M059J (cell line): ENCODE data around the gene CADPS2. TPM values are rescaled to one million over a fixed set of nuclear protein-coding genes. Genes with fewer than 3 reads are reported as not detected.

Experiments used
- DNase-seq: peaks from one replicate; pipeline ENCODE4 v3.0.0-alpha.2; 2012; ENCODE audit warnings: low read depth
- total RNA-seq: library from RNA; depleted of rRNA; stranded (reverse); fragments of >200 nt; shearing (Covaris generic); gene quantifications from 2 replicates; pipeline ENCODE4 v1.2.3, GENCODE V29; 2014

Gene CADPS2
- total RNA-seq, 1 experiment from 2014 or later: 11.8 TPM

- DNase-seq: no peak
Measured at GRCh38 chr7:122602800-122603199, 283.5 kb downstream of the CADPS2 start.

GRCh38 chr7:122600630-122601029, 285.6 kb downstream of the CADPS2 start:
- no peak for DNase-seq

- DNase-seq: no peak
Measured at GRCh38 chr7:122600042-122600441, 286.2 kb downstream of the CADPS2 start.

GRCh38 chr7:122597277-122597676, 289.0 kb downstream of the CADPS2 start:
- no peak for DNase-seq

- no peak for DNase-seq
Measured at GRCh38 chr7:122595885-122596284, 290.4 kb downstream of the CADPS2 start.

DNA sequence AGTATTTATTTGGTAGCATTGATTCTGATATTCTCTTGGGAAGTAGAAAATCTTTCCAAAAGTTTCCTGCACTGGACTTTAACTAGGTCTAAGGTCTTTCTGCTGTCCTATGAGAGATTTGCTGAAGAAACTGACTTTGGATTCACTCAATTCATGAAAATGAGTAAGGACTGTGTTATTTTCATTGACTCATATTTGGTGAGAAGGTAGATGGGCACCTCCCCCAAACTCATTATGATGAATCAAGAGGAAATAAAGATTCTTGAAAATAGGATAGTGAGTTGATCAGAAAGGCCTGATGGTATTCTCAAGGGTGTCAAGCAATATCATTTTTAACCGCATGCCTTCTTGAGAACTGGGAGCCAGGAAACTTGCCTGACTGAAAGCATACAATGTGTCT, 297.6 kb downstream of the CADPS2 start:
- peak; percentile 18 for DNase-seq

GRCh38 chr7:122584676-122585251, 301.5 kb downstream of the CADPS2 start:
- no peak for DNase-seq

DNA sequence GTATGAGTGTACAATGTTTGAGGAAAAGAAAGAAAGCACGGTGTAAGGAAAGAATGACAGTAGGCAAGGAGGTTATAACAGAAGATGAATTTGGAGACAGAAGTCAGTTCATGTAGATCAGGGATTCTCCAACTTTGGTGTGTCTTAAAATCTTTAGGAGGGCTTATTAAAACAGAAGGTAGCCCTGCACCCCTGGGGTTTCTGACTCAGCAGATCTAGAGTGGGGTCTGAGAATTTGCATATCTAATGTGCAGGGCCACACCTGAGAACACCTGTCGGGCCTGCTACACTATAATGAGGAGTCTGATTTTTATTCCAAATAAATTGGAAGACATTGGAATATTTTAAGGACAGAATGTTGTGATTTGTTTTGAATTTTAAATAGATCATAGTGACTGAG, 307.9 kb downstream of the CADPS2 start:
- DNase-seq: no peak

DNA sequence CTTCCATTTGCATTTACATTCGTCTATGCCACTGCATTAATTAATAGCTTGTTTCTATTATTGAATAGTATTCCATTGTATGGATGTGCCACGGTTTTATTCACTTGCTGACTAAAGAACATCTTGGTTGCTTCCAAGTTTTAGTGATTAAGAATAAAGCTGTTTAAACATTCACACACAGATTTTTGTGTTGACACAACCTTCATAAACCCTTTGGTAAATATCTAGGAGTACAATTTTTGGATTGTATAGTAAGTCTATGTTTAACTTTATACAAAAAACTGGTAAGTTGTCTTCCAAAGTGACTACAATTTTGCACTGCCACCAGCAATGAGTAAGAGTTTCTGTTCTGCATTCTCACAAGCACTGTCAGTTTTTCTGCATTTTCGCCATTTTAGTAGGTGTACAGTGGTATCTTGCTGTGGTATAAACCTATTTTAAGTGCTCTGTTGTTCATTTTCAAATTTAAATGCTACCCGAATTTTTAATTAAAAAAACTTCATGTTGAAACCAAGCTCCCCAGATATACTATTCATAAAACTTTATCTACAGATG, 308.7 kb downstream of the CADPS2 start:
- DNase-seq: no peak

- DNase-seq: no peak
Measured at GRCh38 chr7:122572706-122573105, 313.6 kb downstream of the CADPS2 start.

- DNase-seq: no peak
Measured at GRCh38 chr7:122561326-122561725, 324.9 kb downstream of the CADPS2 start.

DNA sequence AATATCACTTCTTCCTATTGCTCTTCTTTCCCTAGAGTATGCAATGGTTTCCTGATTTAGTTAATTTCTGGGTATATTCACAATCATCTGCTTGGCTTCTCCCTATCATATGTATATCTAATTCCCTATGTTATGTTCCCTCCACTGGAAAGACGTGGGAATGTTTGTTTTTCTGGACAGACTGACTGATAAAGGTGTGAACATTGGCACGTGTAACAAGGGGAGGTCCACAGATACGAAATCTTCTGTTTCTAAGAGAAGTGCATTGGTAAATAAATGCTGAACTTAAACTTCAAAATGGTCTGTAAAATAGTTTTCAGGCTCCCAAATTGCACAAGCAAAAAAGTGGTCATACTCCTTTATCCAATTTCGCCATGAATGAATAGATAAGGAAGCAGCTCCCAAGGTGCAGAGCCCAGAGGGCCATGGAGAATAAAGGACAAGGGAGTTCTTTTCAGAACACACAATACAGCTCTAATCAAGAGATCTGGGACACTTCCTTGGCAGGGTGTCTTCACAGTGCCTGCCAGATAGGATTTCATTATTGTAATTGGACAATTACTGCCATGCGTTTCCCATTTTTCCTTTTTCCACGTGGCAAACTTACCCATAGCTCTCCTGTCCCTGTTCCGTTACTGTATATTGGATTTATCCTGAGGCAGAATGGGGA, 329.3 kb downstream of the CADPS2 start:
- no peak for DNase-seq

- no peak for DNase-seq
Measured at GRCh38 chr7:122556219-122556618, 330.0 kb downstream of the CADPS2 start.

DNA sequence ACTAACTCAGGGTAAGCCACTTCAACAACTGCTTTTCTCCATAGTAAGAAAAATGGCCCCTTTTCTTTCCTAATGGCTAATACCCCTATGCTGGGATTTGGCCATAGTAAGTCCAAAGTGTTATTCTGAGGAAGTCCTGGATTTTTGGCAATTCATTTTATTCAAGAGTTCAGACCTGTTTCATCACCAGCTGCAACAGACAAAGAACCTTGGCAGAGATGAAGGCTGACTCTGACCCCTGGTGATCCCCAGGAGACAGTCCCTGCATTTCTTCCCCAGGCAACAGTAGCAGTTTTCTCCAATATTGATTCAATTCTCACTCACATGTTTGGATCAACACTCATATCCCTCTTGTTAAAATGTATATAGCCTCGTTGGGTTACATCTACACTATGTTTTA, 332.5 kb downstream of the CADPS2 start:
- no peak for DNase-seq

- no peak for DNase-seq
Measured at GRCh38 chr7:122552769-122553168, 333.5 kb downstream of the CADPS2 start.

GRCh38 chr7:122550545-122550944, 335.7 kb downstream of the CADPS2 start:
- no peak for DNase-seq

GRCh38 chr7:122549578-122549977, 336.7 kb downstream of the CADPS2 start:
- no peak for DNase-seq

GRCh38 chr7:122546496-122546895, 339.8 kb downstream of the CADPS2 start:
- DNase-seq: peak; percentile 4

GRCh38 chr7:122544463-122544862, 341.8 kb downstream of the CADPS2 start:
- no peak for DNase-seq

DNA sequence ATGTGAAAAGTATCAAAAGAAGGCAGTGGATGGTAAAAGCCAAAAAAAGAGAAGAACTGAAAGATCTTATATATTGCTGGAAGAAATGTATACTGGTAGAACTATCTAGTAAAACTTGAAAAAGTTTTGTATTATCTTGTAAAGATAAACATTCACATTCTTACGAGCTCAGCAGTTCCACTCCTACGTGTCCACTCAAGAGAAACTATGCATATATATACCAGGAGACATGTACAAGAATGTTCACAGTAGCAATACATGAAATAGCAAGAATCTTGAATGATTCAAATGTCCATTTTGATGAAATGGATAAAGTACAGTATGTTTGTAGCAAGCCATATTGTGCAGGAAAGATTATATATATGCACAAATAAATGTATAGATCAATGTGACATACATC, 342.4 kb downstream of the CADPS2 start:
- no peak for DNase-seq

GRCh38 chr7:122543166-122543565, 343.1 kb downstream of the CADPS2 start:
- no peak for DNase-seq

GRCh38 chr7:122535086-122535485, 351.2 kb downstream of the CADPS2 start:
- no peak for DNase-seq
